ENCODE data around the gene HNRNPF.

The HNRNPF gene

GRCh38 chr10:43389867-43390266 is 19.1 kb downstream of the HNRNPF start:
- WGBS (ENCODE audit: insufficient coverage, insufficient read length): no CpG with 5 or more reads among the region's 3 CpGs
- no peaks in the 10 kb centered on the region for H3K4me1 ChIP-seq (ENCODE audit: control insufficient read depth, insufficient read depth, low read length)
- peaks cover 46% of the 10 kb centered on the region; the same call in 1 of the 2 replicates for H3K36me3 ChIP-seq (ENCODE audit: control insufficient read depth, insufficient read depth, low read length)
- no peaks in the 10 kb centered on the region for H3K27me3 ChIP-seq (ENCODE audit: control insufficient read depth, insufficient read depth, low read length)
- no peaks in the 10 kb centered on the region for H3K9me3 ChIP-seq (ENCODE audit: control insufficient read depth, insufficient read depth, low read length)
- DNase-seq (ENCODE audit: low read depth, low spot score): no peak
- no peak overlapping the region for H3K4me3 ChIP-seq (ENCODE audit: low read length)
- no peak overlapping the region for H3K27ac ChIP-seq (ENCODE audit: low read length)

- Histone ChIP-seq H3K27me3 (ENCODE audit: control insufficient read depth, insufficient read depth, low read length) (no peaks in the 10 kb centered on the region), H3K4me3 (ENCODE audit: low read length) (no peak overlapping the region), H3K9me3 (ENCODE audit: control insufficient read depth, insufficient read depth, low read length) (no peaks in the 10 kb centered on the region), H3K4me1 (ENCODE audit: control insufficient read depth, insufficient read depth, low read length) (no peaks in the 10 kb centered on the region), H3K36me3 (ENCODE audit: control insufficient read depth, insufficient read depth, low read length) (peaks cover 34% of the 10 kb centered on the region; the same call in 1 of the 2 replicates), H3K27ac (ENCODE audit: low read length) (no peak overlapping the region)
- no CpG with 5 or more reads among the region's 5 CpGs for WGBS (ENCODE audit: insufficient coverage, insufficient read length)
- no peak for DNase-seq (ENCODE audit: low read depth, low spot score)
Observed at GRCh38 chr10:43387678-43388032, 21.3 kb downstream of the HNRNPF start.

GRCh38 chr10:43386981-43387677 is 21.9 kb downstream of the HNRNPF start:
- Histone ChIP-seq H3K27ac (ENCODE audit: low read length) (no peak overlapping the region), H3K27me3 (ENCODE audit: control insufficient read depth, insufficient read depth, low read length) (no peaks in the 10 kb centered on the region), H3K4me1 (ENCODE audit: control insufficient read depth, insufficient read depth, low read length) (no peaks in the 10 kb centered on the region), H3K9me3 (ENCODE audit: control insufficient read depth, insufficient read depth, low read length) (no peaks in the 10 kb centered on the region), H3K4me3 (ENCODE audit: low read length) (no peak overlapping the region), H3K36me3 (ENCODE audit: control insufficient read depth, insufficient read depth, low read length) (peaks cover 34% of the 10 kb centered on the region; the same call in 1 of the 2 replicates)
- no CpG with 5 or more reads among the region's 29 CpGs for WGBS (ENCODE audit: insufficient coverage, insufficient read length)
- DNase-seq (ENCODE audit: low read depth, low spot score): no peak

- Histone ChIP-seq H3K4me1 (ENCODE audit: control insufficient read depth, insufficient read depth, low read length) (no peaks in the 10 kb centered on the region), H3K27me3 (ENCODE audit: control insufficient read depth, insufficient read depth, low read length) (no peaks in the 10 kb centered on the region), H3K27ac (ENCODE audit: low read length) (no peak overlapping the region), H3K4me3 (ENCODE audit: low read length) (no peak overlapping the region), H3K36me3 (ENCODE audit: control insufficient read depth, insufficient read depth, low read length) (peaks cover 30% of the 10 kb centered on the region; the same call in 1 of the 2 replicates), H3K9me3 (ENCODE audit: control insufficient read depth, insufficient read depth, low read length) (no peaks in the 10 kb centered on the region)
- no peak for DNase-seq (ENCODE audit: low read depth, low spot score)
- no CpG with 5 or more reads among the region's 4 CpGs for WGBS (ENCODE audit: insufficient coverage, insufficient read length)
Observed at GRCh38 chr10:43386549-43386948, 22.4 kb downstream of the HNRNPF start.

- no peak overlapping the region for H3K27ac ChIP-seq (ENCODE audit: low read length)
- no peaks in the 10 kb centered on the region for H3K9me3 ChIP-seq (ENCODE audit: control insufficient read depth, insufficient read depth, low read length)
- H3K27me3 ChIP-seq (ENCODE audit: control insufficient read depth, insufficient read depth, low read length): no peaks in the 10 kb centered on the region
- WGBS (ENCODE audit: insufficient coverage, insufficient read length): no CpG with 5 or more reads among the region's 5 CpGs
- peaks cover 27% of the 10 kb centered on the region; the same call in 1 of the 2 replicates for H3K36me3 ChIP-seq (ENCODE audit: control insufficient read depth, insufficient read depth, low read length)
- H3K4me3 ChIP-seq (ENCODE audit: low read length): no peak overlapping the region
- no peaks in the 10 kb centered on the region for H3K4me1 ChIP-seq (ENCODE audit: control insufficient read depth, insufficient read depth, low read length)
- no peak for DNase-seq (ENCODE audit: low read depth, low spot score)
Observed at GRCh38 chr10:43385412-43386004, 23.5 kb downstream of the HNRNPF start.

GRCh38 chr10:43384252-43385221 is 24.4 kb downstream of the HNRNPF start:
- peaks cover 19% of the 10 kb centered on the region; the same call in 1 of the 2 replicates for H3K36me3 ChIP-seq (ENCODE audit: control insufficient read depth, insufficient read depth, low read length)
- no peak overlapping the region for H3K4me3 ChIP-seq (ENCODE audit: low read length)
- WGBS (ENCODE audit: insufficient coverage, insufficient read length): no CpG with 5 or more reads among the region's 10 CpGs
- H3K27ac ChIP-seq (ENCODE audit: low read length): peak overlapping the region; percentile 42
- H3K9me3 ChIP-seq (ENCODE audit: control insufficient read depth, insufficient read depth, low read length): no peaks in the 10 kb centered on the region
- no peak for DNase-seq (ENCODE audit: low read depth, low spot score)
- no peaks in the 10 kb centered on the region for H3K27me3 ChIP-seq (ENCODE audit: control insufficient read depth, insufficient read depth, low read length)
- H3K4me1 ChIP-seq (ENCODE audit: control insufficient read depth, insufficient read depth, low read length): no peaks in the 10 kb centered on the region

GRCh38 chr10:43383204-43383971 is 25.6 kb downstream of the HNRNPF start:
- DNase-seq (ENCODE audit: low read depth, low spot score): no peak
- no peak overlapping the region for H3K27ac ChIP-seq (ENCODE audit: low read length)
- H3K36me3 ChIP-seq (ENCODE audit: control insufficient read depth, insufficient read depth, low read length): peaks cover 15% of the 10 kb centered on the region; the same call in 1 of the 2 replicates
- no peak overlapping the region for H3K4me3 ChIP-seq (ENCODE audit: low read length)
- no peaks in the 10 kb centered on the region for H3K9me3 ChIP-seq (ENCODE audit: control insufficient read depth, insufficient read depth, low read length)
- H3K4me1 ChIP-seq (ENCODE audit: control insufficient read depth, insufficient read depth, low read length): no peaks in the 10 kb centered on the region
- H3K27me3 ChIP-seq (ENCODE audit: control insufficient read depth, insufficient read depth, low read length): no peaks in the 10 kb centered on the region
- no CpG with 5 or more reads among the region's 14 CpGs for WGBS (ENCODE audit: insufficient coverage, insufficient read length)

- Histone ChIP-seq H3K4me1 (ENCODE audit: control insufficient read depth, insufficient read depth, low read length) (no peaks in the 10 kb centered on the region), H3K27ac (ENCODE audit: low read length) (no peak overlapping the region), H3K36me3 (ENCODE audit: control insufficient read depth, insufficient read depth, low read length) (no peaks in the 10 kb centered on the region), H3K9me3 (ENCODE audit: control insufficient read depth, insufficient read depth, low read length) (no peaks in the 10 kb centered on the region), H3K4me3 (ENCODE audit: low read length) (no peak overlapping the region), H3K27me3 (ENCODE audit: control insufficient read depth, insufficient read depth, low read length) (no peaks in the 10 kb centered on the region)
- no peak for DNase-seq (ENCODE audit: low read depth, low spot score)
- WGBS (ENCODE audit: insufficient coverage, insufficient read length): no CpG with 5 or more reads among the region's 5 CpGs
Observed at GRCh38 chr10:43380610-43381222, 28.3 kb downstream of the HNRNPF start.

GRCh38 chr10:43377424-43377883 is 31.5 kb downstream of the HNRNPF start:
- Histone ChIP-seq H3K27ac (ENCODE audit: low read length) (no peak overlapping the region), H3K4me3 (ENCODE audit: low read length) (no peak overlapping the region), H3K9me3 (ENCODE audit: control insufficient read depth, insufficient read depth, low read length) (no peaks in the 10 kb centered on the region), H3K36me3 (ENCODE audit: control insufficient read depth, insufficient read depth, low read length) (no peaks in the 10 kb centered on the region), H3K4me1 (ENCODE audit: control insufficient read depth, insufficient read depth, low read length) (peaks cover 2% of the 10 kb centered on the region; the same call in 1 of the 2 replicates), H3K27me3 (ENCODE audit: control insufficient read depth, insufficient read depth, low read length) (no peaks in the 10 kb centered on the region)
- no peak for DNase-seq (ENCODE audit: low read depth, low spot score)
- no CpG with 5 or more reads among the region's 13 CpGs for WGBS (ENCODE audit: insufficient coverage, insufficient read length)

Measured in iPS DF 6.9 (cell line).